Inferior parietal cortex (tissue), 1 donor: ENCODE data around the gene MRFAP1.
"Not testable (repeated sequence)": the region's sequence is repeated elsewhere in the genome, so short reads cannot be mapped to it uniquely, and the experiment has no call there.

Source experiments
- DNase-seq: peaks from one replicate; pipeline ENCODE4 v3.0.0-alpha.2; 2016; ENCODE audit errors: extremely low spot score

The MRFAP1 gene

GRCh38 chr4:6633091-6633906, 7.2 kb upstream of the MRFAP1 start:
- DNase-seq = no peak

- no peak for DNase-seq
Measured at GRCh38 chr4:6634746-6635145, 5.7 kb upstream of the MRFAP1 start.

DNA sequence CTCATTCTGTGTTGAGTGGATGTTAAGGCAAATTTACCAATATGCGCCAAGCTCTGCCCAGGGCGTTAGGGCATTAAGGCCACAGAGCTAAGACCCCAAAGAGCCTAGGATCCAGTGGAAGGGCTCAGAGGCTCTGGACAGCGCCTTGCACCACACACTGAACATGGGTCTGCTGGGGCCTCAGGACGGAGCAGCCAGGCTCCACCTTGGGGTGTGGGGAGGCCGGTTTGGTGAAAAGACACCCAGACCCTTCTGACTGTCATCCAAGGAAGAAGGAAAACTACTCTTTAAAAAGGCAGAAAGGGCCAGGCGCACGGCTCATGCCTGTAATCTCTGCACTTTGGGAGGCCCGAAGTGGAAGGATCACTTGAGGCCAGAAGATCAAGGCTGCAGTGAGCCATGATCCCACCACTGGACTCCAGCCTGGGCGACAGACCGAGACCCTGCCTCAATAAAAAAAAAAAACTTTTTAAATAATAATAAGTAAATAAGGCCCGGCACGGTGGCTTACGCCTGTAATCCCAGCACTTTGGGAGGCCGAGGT, 1.3 kb upstream of the MRFAP1 start:
- no peak for DNase-seq

GRCh38 chr4:6641164-6641970, 882 bp downstream of the MRFAP1 start:
- no peak for DNase-seq

GRCh38 chr4:6641971-6642320, 1.5 kb downstream of the MRFAP1 start:
- no peak for DNase-seq

DNA sequence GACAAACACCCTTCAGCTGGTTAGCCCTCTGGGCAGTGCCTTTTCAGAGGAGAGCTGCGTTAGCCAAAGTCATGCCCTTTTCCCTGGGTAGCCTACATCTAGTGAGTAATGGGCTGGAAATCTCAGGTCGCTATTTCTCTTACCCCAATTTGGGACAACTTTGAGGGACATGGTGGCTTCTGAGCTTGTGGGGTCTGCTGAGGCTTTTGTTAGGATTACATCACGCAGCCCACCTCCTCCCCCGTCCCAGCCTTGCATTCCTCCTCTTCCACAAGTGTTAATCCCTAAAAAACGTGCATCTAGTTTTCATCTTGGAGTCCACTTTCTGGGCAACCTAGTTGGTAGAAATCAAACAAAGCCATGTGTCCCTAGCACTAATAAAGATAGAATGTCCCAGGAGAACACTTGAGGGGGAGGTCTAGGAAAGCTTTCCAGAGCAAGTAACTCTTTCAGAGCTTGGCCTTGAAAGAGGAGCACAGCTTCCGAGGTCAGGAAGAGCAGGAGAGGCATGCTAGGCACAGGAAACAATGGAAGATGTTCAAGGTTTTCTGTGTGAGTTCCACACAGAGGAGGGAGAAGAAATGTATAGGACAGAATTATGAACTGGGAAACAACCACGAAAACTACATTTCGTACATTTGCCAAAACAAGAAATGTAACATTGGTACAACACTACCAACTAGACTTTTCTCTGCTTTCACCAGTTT, 2.8 kb downstream of the MRFAP1 start:
- DNase-seq = no peak

DNA sequence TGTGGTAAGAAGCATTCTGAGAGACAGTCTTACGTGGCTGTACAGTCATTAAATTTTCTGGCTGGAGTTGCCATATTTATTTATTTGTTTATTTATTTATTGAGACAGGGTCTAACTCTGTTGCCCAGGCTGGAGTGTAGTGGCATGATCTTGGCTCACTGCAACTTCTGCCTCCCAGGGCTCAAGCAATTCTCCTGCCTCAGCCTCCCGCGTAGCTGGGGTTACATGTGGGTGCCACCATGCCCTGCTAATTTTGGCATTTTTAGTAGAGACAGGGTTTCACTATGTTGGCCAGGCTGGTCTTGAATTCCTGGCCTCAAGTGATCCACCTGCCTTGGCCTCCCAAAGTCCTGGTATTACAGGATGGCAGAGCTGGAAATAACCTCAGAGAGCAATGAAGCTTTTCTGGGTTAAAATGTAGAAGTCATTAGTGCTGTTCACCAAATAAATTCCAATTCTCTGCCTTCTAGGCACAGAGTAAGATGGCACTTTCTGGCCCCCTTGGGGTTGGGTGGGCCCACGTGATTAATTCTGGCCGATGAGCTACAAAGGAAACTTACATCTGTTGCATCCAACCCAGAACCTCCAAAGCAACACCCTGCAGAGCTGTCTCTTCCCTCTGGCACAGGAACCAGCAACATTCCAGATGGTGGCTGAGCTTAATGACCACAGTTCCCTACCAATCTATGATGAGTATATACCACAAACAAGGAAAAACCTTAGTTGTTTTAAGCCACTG, 4.5 kb downstream of the MRFAP1 start:
- DNase-seq = no peak

DNA sequence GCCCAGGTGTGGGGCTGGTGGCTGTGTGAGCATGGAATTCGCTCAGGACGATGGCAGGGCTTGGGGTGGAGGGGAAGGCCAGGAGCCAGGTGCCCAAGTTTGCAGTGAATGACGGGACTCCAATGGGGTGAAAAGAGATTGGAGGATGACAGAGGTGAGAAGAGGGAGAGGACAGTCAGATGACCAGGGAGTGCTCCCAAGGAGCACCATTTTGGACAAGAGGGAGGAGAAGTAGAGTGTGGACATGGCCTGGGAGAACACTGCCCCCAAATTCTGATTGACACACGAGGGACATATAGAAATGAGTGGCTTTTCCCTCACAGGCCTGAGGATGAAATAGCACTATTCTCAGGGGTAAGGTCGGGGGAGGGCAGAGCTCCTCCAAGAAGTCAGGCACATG, 6.7 kb downstream of the MRFAP1 start:
- no peak for DNase-seq

DNA sequence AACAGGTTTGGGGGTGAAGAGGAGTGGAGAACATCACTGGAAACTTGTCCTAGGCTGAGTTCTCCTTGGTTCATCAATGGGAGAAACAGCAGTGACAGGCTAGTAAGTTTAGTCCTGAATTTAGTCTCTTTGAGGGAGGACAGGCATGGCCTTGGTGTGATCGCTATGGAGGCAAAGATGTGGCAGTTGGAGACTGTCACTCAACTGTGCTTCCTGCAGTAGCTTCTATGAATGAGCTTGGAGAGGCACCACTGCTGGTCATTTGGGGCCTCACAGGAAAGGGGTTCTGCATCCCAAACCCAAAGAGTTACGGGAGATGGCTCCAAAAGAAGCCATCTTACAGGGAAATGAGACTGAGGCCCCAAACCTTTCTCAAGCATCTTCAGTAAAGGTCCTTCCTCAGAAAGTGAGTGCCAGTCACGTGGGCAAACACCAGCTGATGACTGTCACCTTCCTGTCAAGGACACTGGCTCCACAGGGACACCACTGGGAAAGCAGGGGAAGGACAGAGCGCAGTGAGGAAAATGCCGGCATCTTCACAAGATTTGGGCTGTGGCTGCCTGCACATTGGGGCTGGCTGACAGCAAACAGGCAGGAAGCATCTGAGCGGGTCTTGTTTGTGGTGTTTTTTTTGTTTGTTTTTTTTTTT, 7.2 kb downstream of the MRFAP1 start:
- no peak for DNase-seq

DNA sequence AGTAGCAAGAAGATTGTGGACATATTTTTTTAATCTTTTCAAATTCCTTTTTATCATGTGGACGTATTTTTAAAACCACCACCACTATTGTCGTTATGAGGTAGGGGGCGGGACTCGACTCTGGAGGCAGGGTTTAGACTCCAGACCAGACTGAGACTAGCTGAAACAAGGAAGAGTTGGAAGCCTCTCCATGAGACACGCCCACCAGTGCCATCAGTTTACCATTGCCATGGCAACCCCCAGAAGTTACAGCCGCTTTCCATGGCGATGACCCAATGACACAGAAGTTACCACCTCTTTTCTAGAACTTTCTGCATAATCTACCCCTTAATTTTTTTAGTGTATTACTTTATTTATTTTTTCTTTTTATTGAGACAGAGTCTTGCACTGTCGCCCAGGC, 8.7 kb downstream of the MRFAP1 start:
- DNase-seq = no peak

DNA sequence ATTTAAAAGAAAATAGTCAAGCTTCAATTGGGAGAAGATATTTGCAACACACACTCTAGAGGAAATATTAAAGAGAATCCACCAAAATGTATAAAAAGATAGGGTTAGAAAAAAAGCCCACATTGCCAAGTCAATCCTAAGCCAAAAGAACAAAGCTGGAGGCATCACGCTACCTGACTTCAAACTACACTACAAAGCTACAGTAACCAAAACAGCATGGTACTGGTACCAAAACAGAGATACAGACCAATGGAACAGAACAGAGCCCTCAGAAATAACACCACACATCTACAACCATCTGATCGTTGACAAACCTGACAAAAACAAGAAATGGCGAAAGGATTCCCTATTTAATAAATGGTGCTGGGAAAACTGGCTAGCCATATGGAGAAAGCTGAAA, 13.7 kb downstream of the MRFAP1 start:
- not testable (repeated sequence) for DNase-seq

GRCh38 chr4:6655291-6655690, 14.8 kb downstream of the MRFAP1 start:
- not testable (repeated sequence) for DNase-seq

- DNase-seq = no peak
Measured at GRCh38 chr4:6655924-6656323, 15.4 kb downstream of the MRFAP1 start.

GRCh38 chr4:6657242-6658208, 17.0 kb downstream of the MRFAP1 start:
- DNase-seq = no peak

GRCh38 chr4:6658209-6658595, 17.7 kb downstream of the MRFAP1 start:
- DNase-seq = no peak

GRCh38 chr4:6658597-6659075, 18.2 kb downstream of the MRFAP1 start:
- no peak for DNase-seq

- DNase-seq = no peak
Measured at GRCh38 chr4:6659897-6660296, 19.4 kb downstream of the MRFAP1 start.

- no peak for DNase-seq
Measured at GRCh38 chr4:6660430-6660829, 19.9 kb downstream of the MRFAP1 start.

GRCh38 chr4:6662591-6662990, 22.1 kb downstream of the MRFAP1 start:
- DNase-seq = no peak
